Cortex of kidney (tissue), 1 donor: ENCODE results near the gene UCN3.
"Not testable (repeated sequence)": the region's sequence is repeated elsewhere in the genome, so short reads cannot be mapped to it uniquely, and the experiment has no call there.

Source experiments
- DNase-seq: peaks from one replicate; lab custom pipeline; 2025; lab: John Stamatoyannopoulos, UW

Gene UCN3

DNA sequence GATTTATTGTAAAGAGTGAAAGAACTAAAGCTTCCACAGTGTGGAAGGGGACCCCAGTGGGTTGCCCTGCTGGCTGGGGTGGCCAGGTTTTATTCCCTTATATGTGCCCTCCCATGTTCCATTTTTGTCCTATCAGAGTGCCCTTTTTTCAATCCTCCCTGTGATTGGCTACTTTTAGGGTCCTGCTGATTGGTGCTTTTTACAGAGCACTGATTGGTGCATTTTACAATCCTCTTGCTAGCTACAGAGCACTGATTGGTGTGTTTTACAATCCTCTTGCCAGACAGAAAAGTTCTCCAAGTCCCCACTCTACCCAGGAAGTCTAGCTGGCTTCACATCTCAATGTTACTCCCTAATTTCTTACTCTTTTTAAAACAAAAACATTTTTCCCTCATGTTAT lies 46.0 kb downstream of the UCN3 start:
- DNase-seq, result not testable (repeated sequence)

DNA sequence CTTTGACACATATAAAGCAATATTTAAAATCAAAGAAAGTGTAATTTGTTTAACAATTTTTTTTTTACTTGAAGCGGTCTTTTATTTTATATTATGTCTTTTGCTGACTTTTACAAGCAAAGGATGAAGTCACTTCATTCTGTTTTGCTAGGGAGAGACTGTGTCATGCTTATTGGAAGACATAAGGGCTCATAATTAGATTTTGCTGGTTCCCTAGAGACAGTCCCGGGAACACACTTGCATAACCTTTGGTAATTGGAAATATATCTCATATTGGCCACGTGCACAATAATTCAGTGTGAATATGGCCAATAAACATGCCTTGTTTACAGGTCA lies 47.1 kb downstream of the UCN3 start:
- no peak for DNase-seq

DNA sequence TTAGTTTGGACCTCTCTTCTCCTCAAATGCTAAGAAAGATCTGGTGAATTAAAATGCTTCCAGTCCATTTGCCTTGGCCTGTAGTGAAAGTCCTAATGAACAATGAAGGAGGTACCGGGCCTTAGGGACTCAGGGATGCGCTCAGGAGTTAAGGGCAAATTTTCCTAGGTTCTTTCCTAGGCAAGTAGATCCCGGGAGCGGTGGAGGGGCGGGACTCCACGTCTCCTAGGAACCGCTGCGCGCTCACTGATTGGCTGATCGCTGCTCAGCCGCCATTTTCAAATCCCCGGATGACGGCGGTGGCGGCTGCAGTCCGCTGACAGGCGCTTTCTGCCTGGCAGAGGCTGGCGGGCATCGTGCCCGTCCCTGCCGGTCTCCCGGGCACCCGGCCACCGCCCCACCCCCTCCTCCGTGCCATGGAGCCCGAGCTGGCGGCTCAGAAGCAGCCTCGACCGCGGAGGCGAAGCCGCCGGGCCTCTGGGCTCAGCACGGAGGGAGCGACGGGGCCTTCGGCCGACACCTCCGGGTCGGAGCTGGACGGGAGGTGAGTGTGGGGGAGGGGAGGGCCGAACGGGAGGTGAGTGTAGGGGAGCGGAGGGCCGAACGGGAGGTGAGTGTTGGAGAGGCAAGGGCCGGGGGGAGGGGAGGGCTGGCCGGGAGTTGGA lies 47.6 kb downstream of the UCN3 start, which contains the start of gene NET1:
Gene NET1, plus strand, starts transcription at position 281 of the 665 bp plus-strand sequence. Its CDS starts 136 bp downstream, at position 417.
- no peak for DNase-seq

DNA sequence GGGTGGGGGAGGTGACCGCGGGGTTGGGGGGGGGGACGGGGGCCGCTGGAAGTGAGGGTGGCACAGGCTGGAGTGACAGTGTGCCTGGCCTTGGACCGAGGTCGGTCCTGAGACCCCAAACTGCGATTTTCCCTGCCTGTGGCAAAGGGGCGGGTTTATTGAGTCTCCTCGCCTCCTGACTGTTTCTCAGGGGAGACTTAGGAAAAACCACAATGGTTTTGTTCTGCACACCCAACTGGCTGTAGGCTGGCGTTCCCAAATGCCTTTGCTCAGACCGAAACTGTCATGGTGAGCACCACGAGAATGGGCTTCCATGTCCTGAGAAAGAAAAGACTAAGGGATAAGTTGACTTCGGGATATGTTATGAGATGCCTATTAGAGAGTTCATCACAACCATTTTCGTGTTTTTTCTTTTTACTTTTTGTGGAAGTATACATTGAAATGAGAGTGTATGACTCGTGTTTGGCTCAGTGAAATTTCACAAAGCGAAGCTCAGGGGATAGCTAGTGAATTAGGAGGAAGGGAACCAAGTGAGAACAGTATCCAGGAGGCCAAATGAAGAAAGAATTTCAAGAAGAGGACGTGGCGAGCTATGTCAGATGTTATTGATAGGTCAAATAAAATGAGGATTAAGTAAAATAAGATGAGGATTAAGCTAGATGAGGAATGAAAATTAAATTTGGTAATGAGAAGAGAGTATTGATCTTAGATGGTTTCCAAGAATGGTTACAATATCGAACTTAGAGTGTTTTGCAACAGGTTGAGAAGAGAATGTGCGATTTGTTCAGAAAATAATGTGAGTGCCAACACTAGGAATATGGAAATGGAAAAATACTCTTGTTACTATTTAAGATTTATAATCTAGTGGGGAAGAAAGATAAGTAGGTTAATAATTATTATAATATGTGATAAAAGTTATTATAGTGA lies 48.5 kb downstream of the UCN3 start:
- DNase-seq, result no peak

DNA sequence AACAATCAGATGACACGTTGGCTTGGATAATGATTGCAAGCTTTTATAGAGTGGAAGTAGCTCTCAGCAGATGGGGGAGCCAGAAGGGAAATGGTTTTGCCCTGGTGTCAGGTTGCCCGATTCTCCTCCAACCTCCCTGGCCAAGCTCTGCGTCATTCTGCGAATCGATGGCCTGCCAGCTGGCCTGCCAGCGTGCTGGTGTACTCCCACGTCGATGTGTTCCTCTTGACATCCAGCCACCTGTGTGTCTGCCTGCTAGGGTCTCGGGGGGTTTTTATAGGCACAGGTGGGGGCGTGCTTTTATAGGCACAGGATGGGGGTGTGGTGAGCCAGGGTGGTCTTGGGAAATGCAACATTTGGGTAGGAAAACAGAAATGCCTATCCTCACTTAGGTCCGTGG lies 52.2 kb downstream of the UCN3 start:
- no peak for DNase-seq

DNA sequence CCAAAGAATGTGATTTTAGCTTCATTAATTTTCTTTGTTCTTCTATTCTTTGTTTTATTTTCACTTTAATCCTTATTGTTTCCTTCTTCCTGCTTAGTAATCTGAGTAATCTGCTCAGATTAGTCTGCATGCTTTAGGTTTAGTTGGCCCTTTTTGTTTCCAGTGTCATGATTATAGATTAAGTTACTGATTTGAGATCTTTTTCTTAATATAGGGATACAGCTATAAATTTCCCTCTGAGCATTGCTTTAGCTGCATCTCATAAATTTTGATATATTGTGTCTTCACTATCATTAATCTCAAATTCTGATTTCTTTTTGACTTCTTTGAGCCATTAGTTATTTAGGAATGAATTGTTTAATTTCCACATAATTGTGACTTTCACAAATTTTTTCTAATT lies 53.8 kb downstream of the UCN3 start:
- no peak for DNase-seq

DNA sequence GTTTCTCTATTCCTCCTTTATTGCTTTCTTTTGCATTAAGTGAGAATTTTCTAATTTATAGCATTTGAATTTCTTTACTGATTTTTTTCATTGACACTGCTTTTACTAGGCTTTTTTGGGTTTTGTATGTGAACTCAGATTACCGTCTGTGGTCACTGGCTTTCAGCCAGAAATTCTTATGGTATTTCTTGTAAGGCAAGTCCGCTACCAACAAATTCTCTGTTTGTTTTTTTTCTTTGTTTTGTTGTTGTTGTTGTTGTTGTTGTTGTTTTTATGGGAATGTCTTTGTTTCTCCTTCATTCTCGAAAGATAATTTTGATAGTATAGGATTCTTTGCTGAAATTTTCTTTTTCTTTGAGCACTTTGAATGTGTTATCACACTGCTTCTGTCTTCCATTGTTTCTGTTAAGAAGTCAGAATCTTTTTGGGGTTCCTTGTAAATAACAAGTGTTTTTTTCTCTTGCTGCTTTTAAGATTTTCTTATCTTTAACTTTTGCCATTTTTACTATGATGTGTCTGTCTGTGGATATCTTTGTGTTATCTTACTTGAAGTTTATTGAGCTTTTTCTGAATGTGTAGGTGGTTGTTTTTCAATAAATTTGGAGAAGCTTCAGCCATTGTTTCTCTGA lies 54.8 kb downstream of the UCN3 start:
- DNase-seq, result no peak

DNA sequence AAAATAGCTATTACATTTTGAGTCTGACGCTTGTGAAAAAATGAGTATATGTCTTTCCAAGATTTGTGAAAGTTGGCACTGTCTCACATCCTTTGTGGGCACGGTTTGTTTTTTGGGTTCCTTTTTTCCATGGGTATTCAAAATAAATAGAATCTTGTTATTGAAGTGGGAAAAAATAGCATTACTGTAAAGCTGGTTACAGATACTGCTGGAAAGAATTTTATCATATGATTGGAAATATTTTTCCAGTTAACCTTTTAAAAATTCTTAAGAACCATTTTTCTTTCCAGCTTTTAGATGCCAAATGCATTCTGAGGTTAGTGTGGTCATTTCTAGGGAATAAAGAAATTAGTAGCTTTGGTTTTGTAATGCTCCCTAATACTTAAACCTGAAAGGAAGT lies 59.0 kb downstream of the UCN3 start:
- DNase-seq, result no peak
